ENCODE results near the gene PDZRN4.

The PDZRN4 gene

DNA sequence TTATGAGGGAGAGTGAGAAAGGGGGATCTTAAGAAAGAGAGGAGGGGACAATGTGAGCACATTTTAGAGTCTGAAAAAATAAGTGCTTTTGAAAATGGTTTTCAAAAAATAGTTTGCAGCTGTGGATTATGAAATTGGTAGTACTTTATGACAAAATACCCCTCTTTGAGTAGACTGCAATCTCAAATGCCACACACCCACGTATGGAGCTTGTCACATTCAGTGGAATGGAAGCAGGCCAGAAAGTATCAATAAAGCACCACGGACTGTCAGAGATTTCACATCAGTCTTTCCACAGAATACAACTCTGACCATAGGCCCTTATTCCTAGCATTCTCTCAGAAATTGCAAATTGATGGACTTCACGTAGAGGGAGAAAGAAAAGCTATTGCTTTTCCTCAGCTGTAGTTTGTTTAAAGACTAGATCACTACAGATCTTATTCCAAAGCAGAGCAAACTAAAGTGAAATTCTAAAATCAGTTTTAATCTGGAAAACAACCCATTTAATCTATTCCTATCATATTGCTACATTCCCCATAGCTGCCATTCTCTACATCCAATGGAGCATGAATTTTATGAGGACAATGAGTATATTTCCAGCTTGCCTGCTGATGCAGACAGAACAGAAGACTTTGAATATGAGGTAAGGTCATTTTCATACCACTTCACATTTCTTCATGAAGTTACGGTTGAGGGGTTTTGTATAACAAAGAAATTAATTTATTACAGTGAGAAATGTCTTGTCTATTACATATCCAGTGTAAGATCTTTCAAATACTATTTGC lies 321.3 kb downstream of the PDZRN4 start:
- H3K4me3 ChIP-seq (ENCODE audit: low read depth, low read length) = no peak overlapping the region
- DNase-seq (ENCODE audit: low read depth) = no peak
- TF ChIP-seq, protein P1, sequence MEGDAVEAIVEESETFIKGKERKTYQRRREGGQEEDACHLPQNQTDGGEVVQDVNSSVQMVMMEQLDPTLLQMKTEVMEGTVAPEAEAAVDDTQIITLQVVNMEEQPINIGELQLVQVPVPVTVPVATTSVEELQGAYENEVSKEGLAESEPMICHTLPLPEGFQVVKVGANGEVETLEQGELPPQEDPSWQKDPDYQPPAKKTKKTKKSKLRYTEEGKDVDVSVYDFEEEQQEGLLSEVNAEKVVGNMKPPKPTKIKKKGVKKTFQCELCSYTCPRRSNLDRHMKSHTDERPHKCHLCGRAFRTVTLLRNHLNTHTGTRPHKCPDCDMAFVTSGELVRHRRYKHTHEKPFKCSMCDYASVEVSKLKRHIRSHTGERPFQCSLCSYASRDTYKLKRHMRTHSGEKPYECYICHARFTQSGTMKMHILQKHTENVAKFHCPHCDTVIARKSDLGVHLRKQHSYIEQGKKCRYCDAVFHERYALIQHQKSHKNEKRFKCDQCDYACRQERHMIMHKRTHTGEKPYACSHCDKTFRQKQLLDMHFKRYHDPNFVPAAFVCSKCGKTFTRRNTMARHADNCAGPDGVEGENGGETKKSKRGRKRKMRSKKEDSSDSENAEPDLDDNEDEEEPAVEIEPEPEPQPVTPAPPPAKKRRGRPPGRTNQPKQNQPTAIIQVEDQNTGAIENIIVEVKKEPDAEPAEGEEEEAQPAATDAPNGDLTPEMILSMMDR (IDR thresholded peaks at IDR 0.05; ENCODE audit: control insufficient read depth, extremely low read depth, insufficient read depth) = no peak

DNA sequence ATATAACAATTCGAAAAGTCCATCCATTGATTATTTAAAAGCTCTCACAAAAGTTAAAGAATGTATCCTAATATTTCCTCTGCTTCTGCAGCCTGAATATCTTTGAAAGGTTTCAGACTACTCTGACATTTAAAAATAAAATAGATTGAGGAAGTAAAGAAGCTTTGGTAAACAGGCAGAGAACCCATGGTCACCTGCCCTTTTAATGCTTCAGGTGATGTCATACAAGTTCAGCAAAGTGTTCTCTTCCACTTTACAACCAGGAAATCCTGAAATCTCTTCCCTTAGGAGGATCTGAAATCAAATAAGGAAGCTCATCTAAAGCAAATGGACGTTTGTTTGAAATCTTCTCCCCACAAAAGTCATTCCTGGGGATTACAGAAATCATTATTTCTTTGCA lies 322.4 kb downstream of the PDZRN4 start:
- peak; percentile 73 for DNase-seq (ENCODE audit: low read depth)
- TF ChIP-seq, protein P1 (IDR thresholded peaks at IDR 0.05; ENCODE audit: control insufficient read depth, extremely low read depth, insufficient read depth) = no peak
- no peak overlapping the region for H3K4me3 ChIP-seq (ENCODE audit: low read depth, low read length)

DNA sequence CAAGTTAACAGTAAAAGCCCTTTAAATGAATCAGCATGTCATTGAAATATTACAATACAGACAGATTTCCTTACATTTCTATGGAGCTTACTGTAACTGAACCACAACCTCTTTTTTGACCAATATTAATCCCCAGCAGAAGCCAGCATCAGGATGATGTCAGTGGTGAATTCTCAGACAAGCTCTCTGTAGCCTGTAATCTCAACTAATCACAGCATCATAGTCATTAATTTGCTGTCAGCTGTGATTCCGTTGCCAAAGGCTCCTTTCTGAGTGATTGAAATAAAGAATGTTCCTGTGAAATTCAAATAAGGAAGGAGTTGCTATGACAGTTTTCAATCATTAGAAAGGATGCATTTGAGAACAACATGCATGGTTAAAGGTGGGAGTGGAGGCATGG lies 323.1 kb downstream of the PDZRN4 start:
- H3K4me3 ChIP-seq (ENCODE audit: low read depth, low read length) = no peak overlapping the region
- DNase-seq (ENCODE audit: low read depth) = no peak
- TF ChIP-seq, protein P1 (IDR thresholded peaks at IDR 0.05; ENCODE audit: control insufficient read depth, extremely low read depth, insufficient read depth) = no peak

DNA sequence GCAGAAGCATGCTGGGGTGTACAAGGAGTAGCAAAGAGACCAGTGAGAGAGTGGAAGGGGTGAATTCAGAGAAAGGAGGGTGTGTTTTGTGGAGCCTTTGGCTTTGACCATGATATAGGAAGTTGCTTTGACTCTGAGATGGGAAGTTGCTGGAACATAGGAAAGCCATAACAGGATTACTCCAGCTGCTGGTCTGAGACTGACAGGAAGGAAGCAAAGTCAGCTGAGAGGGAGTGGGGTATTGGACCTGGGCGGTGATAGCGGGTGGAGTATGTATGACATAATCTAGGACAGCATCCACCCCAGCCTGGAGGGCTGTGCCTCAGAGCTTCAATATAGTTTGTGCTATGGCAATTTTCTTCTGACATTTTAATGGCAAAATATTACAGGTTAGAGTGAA lies 324.4 kb downstream of the PDZRN4 start:
- no peak for DNase-seq (ENCODE audit: low read depth)
- TF ChIP-seq, protein P1 (IDR thresholded peaks at IDR 0.05; ENCODE audit: control insufficient read depth, extremely low read depth, insufficient read depth) = no peak

DNA sequence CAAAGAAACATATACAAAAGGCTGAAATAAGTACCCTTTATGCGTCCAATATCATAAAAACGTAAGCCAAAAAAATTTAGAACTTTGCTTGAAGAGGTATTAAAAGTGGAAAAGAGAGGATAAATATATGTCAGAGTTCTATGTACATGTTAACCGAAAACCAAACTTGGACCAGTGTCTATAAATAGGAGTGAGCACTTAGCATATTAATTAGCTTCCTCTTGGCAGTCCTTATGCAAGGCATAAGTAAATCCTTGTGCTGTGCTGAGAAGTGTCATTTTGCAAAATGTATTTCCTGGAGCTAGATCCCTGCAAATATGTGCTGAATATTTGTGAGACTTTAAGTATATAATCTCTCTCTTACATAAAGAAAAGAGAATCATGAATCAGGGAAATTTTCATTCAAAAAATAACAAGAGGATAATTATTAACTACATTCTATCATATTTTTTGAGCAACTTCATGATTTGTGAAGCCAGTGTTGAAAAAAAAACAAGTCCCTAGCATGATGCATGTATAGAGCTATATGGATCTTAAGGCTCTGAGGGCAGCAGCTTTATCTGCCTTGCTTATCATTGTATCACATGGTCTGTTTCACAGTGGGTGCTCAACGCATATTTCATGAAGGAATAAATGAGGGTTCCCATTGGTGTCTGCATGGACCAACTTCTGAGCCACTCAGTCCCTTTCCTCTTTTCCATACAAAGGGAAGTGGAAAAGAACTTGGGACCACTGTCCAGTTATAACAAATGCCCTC lies 326.1 kb downstream of the PDZRN4 start:
- TF ChIP-seq, protein P1 (IDR thresholded peaks at IDR 0.05; ENCODE audit: control insufficient read depth, extremely low read depth, insufficient read depth) = no peak

More for the DNA sequence above, 324.4 kb downstream of the PDZRN4 start:
- H3K4me3 ChIP-seq (ENCODE audit: low read depth, low read length) = no peak overlapping the region

DNA sequence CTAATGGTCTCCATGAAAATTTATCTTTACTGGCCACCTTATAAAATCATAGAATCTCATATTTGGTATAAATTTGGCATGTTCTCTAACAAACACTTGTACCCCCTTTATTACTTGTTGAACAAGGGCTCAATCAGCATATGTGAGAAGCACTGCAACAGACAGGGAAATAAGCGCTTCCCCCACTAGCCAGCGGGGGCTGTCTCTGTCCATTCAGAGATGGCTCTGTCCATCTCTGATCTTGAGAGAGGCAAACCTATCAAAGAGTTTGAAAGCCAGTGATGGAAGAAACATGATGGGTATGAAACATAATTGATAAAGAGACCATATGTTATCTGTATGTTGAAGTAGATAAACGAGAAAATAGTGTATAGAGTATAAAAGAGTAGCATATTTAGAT lies 326.8 kb downstream of the PDZRN4 start:
- TF ChIP-seq, protein P1 (IDR thresholded peaks at IDR 0.05; ENCODE audit: control insufficient read depth, extremely low read depth, insufficient read depth) = no peak
- DNase-seq (ENCODE audit: low read depth) = no peak
- no peak overlapping the region for H3K4me3 ChIP-seq (ENCODE audit: low read depth, low read length)

More for the DNA sequence above, 326.1 kb downstream of the PDZRN4 start:
- DNase-seq (ENCODE audit: low read depth) = peak; percentile 56
- no peak overlapping the region for H3K4me3 ChIP-seq (ENCODE audit: low read depth, low read length)

All from LNCaP clone FGC (cell line).